ENCODE data around the gene PET100. TPM values are rescaled to one million over a fixed set of nuclear protein-coding genes. Genes with fewer than 3 reads are reported as not detected.

Gene PET100
- polyA plus RNA-seq, 2 of the 4 experiments (the other 2 are of a cell fraction) = 48.6 to 99.3 TPM

DNA sequence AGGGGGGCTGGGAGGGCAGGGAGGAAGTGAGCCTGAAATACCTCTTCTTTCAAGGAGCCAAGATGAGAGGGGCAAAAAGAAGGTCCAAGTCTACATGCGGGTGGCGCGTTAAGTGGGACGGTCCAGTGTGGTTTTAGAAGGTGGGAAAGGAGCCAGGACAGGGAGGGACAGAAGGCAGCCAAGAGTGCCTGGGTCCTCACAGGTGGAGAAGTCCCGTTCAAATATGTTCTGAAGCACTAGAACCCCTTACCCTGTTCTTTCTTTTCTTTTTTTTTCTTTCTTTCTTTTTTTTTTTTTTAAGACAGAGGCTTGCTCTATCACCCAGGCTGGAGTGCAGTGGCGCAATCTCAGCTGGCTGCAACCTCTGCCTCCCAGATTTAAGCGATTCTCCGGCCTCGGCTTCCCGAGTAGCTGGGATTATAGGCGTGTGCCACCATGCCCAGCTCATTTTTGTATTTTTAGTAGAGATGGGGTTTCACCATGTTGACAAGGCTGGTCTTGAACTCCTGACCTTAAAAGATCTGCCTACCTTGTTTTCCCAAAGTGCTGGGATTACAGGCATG, 26.6 kb upstream of the PET100 start:
- H3K4me3 ChIP-seq = no peak overlapping the region
- ATAC-seq (no peak), FAIRE-seq (no peak), DNase-seq (ENCODE audit: low read depth in 1 of 2, low spot score in 1 of 2) (no peak)
- POLR2A ChIA-PET = no interaction called here
- no peaks in the 10 kb centered on the region for H3K9me3 ChIP-seq
- WGBS (ENCODE audit: missing lambda C conversion rate) = 82% methylated on average over 11 of the region's 11 CpGs
- H3K4me2 ChIP-seq = no peak overlapping the region
- TF ChIP-seq HDAC2 (IDR thresholded peaks at IDR 0.05) (no peak), FOXS1 (CRISPR knock-in tag; IDR thresholded peaks at IDR 0.05) (no peak), KDM5A (IDR thresholded peaks at IDR 0.05) (no peak), RAD21 (conservative IDR thresholded peaks at IDR 0.05 in 1 of 2, IDR thresholded peaks at IDR 0.05 in 1 of 2) (no peak), MAZ (IDR thresholded peaks at IDR 0.05; ENCODE audit: borderline replicate concordance, low read depth, low read length) (no peak), POLR2A (IDR thresholded peaks at IDR 0.05; ENCODE audit: low read length) (no peak), RARB (CRISPR knock-in tag; IDR thresholded peaks at IDR 0.05) (no peak), SREBF2 (IDR thresholded peaks at IDR 0.05) (no peak), ZC3H11A (IDR thresholded peaks at IDR 0.05) (no peak), HOXA7 (CRISPR knock-in tag; IDR thresholded peaks at IDR 0.05) (no peak), EHF (CRISPR knock-in tag; IDR thresholded peaks at IDR 0.05) (no peak), ZFP36 (IDR thresholded peaks at IDR 0.05; ENCODE audit: borderline replicate concordance, partially characterized antibody) (no peak), FOSL2 (IDR thresholded peaks at IDR 0.05) (no peak), FOSL2 (CRISPR knock-in tag; IDR thresholded peaks at IDR 0.05) (no peak), HOXB5 (CRISPR knock-in tag; IDR thresholded peaks at IDR 0.05) (no peak), EHMT2 (IDR thresholded peaks at IDR 0.05; ENCODE audit: low read depth) (no peak), NPAS2 (CRISPR knock-in tag; IDR thresholded peaks at IDR 0.05; ENCODE audit: borderline replicate concordance) (no peak), CBX2 (IDR thresholded peaks at IDR 0.05; ENCODE audit: borderline replicate concordance, low read depth) (no peak)
- TF ChIP-seq, protein P1, sequence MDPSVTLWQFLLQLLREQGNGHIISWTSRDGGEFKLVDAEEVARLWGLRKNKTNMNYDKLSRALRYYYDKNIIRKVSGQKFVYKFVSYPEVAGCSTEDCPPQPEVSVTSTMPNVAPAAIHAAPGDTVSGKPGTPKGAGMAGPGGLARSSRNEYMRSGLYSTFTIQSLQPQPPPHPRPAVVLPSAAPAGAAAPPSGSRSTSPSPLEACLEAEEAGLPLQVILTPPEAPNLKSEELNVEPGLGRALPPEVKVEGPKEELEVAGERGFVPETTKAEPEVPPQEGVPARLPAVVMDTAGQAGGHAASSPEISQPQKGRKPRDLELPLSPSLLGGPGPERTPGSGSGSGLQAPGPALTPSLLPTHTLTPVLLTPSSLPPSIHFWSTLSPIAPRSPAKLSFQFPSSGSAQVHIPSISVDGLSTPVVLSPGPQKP (IDR thresholded peaks at IDR 0.05; ENCODE audit: low read depth, low read length) = no peak
- TF ChIP-seq, protein P2, sequence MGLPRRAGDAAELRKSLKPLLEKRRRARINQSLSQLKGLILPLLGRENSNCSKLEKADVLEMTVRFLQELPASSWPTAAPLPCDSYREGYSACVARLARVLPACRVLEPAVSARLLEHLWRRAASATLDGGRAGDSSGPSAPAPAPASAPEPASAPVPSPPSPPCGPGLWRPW (IDR thresholded peaks at IDR 0.05) = no peak
- TF ChIP-seq, protein P3, sequence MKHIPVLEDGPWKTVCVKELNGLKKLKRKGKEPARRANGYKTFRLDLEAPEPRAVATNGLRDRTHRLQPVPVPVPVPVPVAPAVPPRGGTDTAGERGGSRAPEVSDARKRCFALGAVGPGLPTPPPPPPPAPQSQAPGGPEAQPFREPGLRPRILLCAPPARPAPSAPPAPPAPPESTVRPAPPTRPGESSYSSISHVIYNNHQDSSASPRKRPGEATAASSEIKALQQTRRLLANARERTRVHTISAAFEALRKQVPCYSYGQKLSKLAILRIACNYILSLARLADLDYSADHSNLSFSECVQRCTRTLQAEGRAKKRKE (CRISPR knock-in tag; IDR thresholded peaks at IDR 0.05; ENCODE audit: low read depth) = no peak
- CTCF ChIA-PET = interaction anchor here (2.0 kb wide), 1 partner anchor 35 kb away, joined by 7 read pairs; no protein-coding TSS in a partner anchor
- H3K4me1 ChIP-seq = no peaks in the 10 kb centered on the region
- H3K27ac ChIP-seq = no peak overlapping the region

DNA sequence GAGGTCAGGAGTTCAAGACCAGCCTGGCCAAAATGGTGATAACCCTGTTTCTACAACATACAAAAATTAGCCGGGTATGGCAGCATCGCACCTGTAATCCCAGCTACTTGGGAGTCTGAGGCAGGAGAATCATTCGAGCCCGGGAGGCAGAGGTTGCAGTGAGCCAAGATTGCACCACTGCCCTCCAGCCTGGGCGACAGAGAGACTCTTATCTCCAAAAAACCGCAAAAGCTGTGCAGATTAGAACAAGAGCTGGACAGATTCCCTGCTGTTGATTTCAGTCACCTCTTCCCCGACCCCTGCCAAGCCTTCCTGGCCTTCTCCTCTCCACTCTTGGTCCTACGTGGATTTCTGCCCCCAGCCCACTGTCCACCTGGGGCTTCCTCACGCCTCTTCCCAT, 25.7 kb upstream of the PET100 start:
- ChIA-PET CTCF (interaction anchor here (2.0 kb wide), 1 partner anchor 36 kb away, joined by 7 read pairs; no protein-coding TSS in a partner anchor), POLR2A (no interaction called here)
- Histone ChIP-seq H3K27ac (no peak overlapping the region), H3K9me3 (no peaks in the 10 kb centered on the region), H3K4me1 (no peaks in the 10 kb centered on the region), H3K4me2 (no peak overlapping the region), H3K4me3 (no peak overlapping the region)
- TF ChIP-seq EHMT2 (IDR thresholded peaks at IDR 0.05; ENCODE audit: low read depth) (no peak), ZC3H11A (IDR thresholded peaks at IDR 0.05) (no peak), RCOR1 (IDR thresholded peaks at IDR 0.05; ENCODE audit: low read depth, low read length) (no peak), HOXA7 (CRISPR knock-in tag; IDR thresholded peaks at IDR 0.05) (no peak), TP53 (CRISPR knock-in tag; IDR thresholded peaks at IDR 0.05) (no peak), SMC3 (IDR thresholded peaks at IDR 0.05) (no peak), JUN (IDR thresholded peaks at IDR 0.05) (no peak), POLR2AphosphoS2 (conservative IDR thresholded peaks at IDR 0.05; ENCODE audit: low read length) (no peak)
- TF ChIP-seq, protein P1 (IDR thresholded peaks at IDR 0.05; ENCODE audit: low read depth, low read length) = no peak
- TF ChIP-seq, protein P4, sequence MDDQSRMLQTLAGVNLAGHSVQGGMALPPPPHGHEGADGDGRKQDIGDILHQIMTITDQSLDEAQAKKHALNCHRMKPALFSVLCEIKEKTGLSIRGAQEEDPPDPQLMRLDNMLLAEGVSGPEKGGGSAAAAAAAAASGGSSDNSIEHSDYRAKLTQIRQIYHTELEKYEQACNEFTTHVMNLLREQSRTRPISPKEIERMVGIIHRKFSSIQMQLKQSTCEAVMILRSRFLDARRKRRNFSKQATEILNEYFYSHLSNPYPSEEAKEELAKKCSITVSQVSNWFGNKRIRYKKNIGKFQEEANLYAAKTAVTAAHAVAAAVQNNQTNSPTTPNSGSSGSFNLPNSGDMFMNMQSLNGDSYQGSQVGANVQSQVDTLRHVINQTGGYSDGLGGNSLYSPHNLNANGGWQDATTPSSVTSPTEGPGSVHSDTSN (IDR thresholded peaks at IDR 0.05) = no peak
- TF ChIP-seq, protein P3 (CRISPR knock-in tag; IDR thresholded peaks at IDR 0.05; ENCODE audit: low read depth) = no peak
- TF ChIP-seq, protein P5, sequence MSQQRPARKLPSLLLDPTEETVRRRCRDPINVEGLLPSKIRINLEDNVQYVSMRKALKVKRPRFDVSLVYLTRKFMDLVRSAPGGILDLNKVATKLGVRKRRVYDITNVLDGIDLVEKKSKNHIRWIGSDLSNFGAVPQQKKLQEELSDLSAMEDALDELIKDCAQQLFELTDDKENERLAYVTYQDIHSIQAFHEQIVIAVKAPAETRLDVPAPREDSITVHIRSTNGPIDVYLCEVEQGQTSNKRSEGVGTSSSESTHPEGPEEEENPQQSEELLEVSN (IDR thresholded peaks at IDR 0.05; ENCODE audit: borderline replicate concordance, low read depth) = no peak
- FAIRE-seq = no peak
- no peak for ATAC-seq
- DNase-seq (ENCODE audit: low read depth in 1 of 2, low spot score in 1 of 2) = no peak
- 65% methylated on average over 9 of the region's 9 CpGs for WGBS (ENCODE audit: missing lambda C conversion rate)

Measured in A549 (cell line).